CD14-positive monocyte (primary cell): ENCODE measurements around the gene CRADD. TPM values are rescaled to one million over a fixed set of nuclear protein-coding genes. Genes with fewer than 3 reads are reported as not detected.

Experiments
- DNase-seq, 3 donors: peaks; one replicate each; pipeline ENCODE4 v3.0.0-alpha.2; 2011 to 2022
- H2AFZ ChIP-seq: 2 replicates; pipeline ENCODE4 v1.6.0; 2012; ENCODE audit warnings: mild to moderate bottlenecking, low read depth, low read length, inconsistent platforms; ENCODE audit not compliant: insufficient read depth, poor library complexity, severe bottlenecking
- H3K27ac ChIP-seq, 2 donors: 1 replicate in 1 of 2; 2 replicates in 1 of 2; pipeline ENCODE4 v1.5.1; 2012 to 2013; ENCODE audit warnings: low read length in 2 of 2, control low read depth in 1 of 2, inconsistent platforms in 1 of 2, low read depth in 1 of 2, mild to moderate bottlenecking in 1 of 2
- H3K27me3 ChIP-seq, 2 donors: one replicate each; pipeline versions ENCODE4 v1.6.0 to v1.6.1; 2011 to 2013; ENCODE audit warnings: low read length in 2 of 2; ENCODE audit not compliant: control insufficient read depth in 2 of 2, insufficient read depth in 2 of 2
- H3K36me3 ChIP-seq, 2 donors: replicated peaks in 1 of 2; 1 replicate in 1 of 2; 2 replicates in 1 of 2; pipeline versions ENCODE4 v1.5.1 to v1.6.1; 2012 to 2013; ENCODE audit warnings: low read length in 2 of 2, control low read depth in 1 of 2, inconsistent platforms in 1 of 2, mild to moderate bottlenecking in 1 of 2; ENCODE audit not compliant: insufficient read depth in 2 of 2, control insufficient read depth in 1 of 2
- H3K4me1 ChIP-seq, 2 donors: 1 replicate in 1 of 2; 2 replicates in 1 of 2; pipeline versions ENCODE4 v1.5.1 to v1.6.1; 2012 to 2013; ENCODE audit warnings: low read length in 2 of 2, control low read depth in 1 of 2, inconsistent platforms in 1 of 2, mild to moderate bottlenecking in 1 of 2, moderate library complexity in 1 of 2; ENCODE audit not compliant: insufficient read depth in 2 of 2, control insufficient read depth in 1 of 2
- H3K4me2 ChIP-seq: replicated peaks from 2 replicates; pipeline ENCODE3; 2012; ENCODE audit warnings: low read length, moderate library complexity, mild to moderate bottlenecking; ENCODE audit not compliant: poor library complexity, severe bottlenecking; ENCODE audit errors: extremely low read depth
- H3K4me3 ChIP-seq, 3 experiments: fragments of 200-600 bp in 1 of 3; sonication (generic) in 1 of 3; replicated peaks in 1 of 3; 1 replicate in 2 of 3; 2 replicates in 1 of 3; pipeline ENCODE4 v1.5.1; 2011 to 2013; ENCODE audit warnings: low read length in 3 of 3, mild to moderate bottlenecking in 3 of 3, control low read depth in 2 of 3, low read depth in 2 of 3, inconsistent platforms in 1 of 3, moderate library complexity in 1 of 3
- H3K79me2 ChIP-seq: 2 replicates; pipeline ENCODE4 v1.6.0; 2012; ENCODE audit warnings: mild to moderate bottlenecking, control low read depth, inconsistent platforms, low read length, moderate library complexity; ENCODE audit not compliant: insufficient read depth
- H3K9ac ChIP-seq: 2 replicates; pipeline ENCODE4 v1.6.0; 2017; ENCODE audit warnings: low read length, mild to moderate bottlenecking; ENCODE audit not compliant: insufficient read depth, poor library complexity, severe bottlenecking
- H3K9me3 ChIP-seq, 2 donors: replicated peaks in 1 of 2; 1 replicate in 1 of 2; 2 replicates in 1 of 2; pipeline versions ENCODE4 v1.5.1 to v1.6.1; 2012 to 2013; ENCODE audit warnings: low read length in 2 of 2, control low read depth in 1 of 2; ENCODE audit not compliant: control insufficient read depth in 1 of 2, insufficient read depth in 1 of 2
- H4K20me1 ChIP-seq: 2 replicates; pipeline ENCODE4 v1.6.0; 2012; ENCODE audit warnings: mild to moderate bottlenecking, low read length, control low read depth, moderate library complexity; ENCODE audit not compliant: insufficient read depth
- H3K27ac Mint-ChIP-seq, 7 donors: one replicate each; pipeline ENCODE4 v1.8.0; 2020; ENCODE audit warnings: mild to moderate bottlenecking in 7 of 7, mixed read lengths in 7 of 7, moderate library complexity in 6 of 7, inconsistent platforms in 2 of 7
- H3K27me3 Mint-ChIP-seq, 3 donors: one replicate each; pipeline ENCODE4 v1.8.0; 2021 to 2022; ENCODE audit warnings: low read depth in 3 of 3, mild to moderate bottlenecking in 3 of 3, mixed read lengths in 3 of 3, moderate library complexity in 3 of 3, inconsistent platforms in 1 of 3
- H3K36me3 Mint-ChIP-seq, 2 donors: one replicate each; pipeline ENCODE4 v1.8.0; 2020; ENCODE audit warnings: mixed read lengths in 2 of 2, inconsistent platforms in 1 of 2, mild to moderate bottlenecking in 1 of 2
- H3K4me1 Mint-ChIP-seq: one replicate; pipeline ENCODE4 v1.8.0; 2020; ENCODE audit warnings: mild to moderate bottlenecking, mixed read lengths
- H3K4me3 Mint-ChIP-seq, 2 donors: one replicate each; pipeline ENCODE4 v1.8.0; 2020; ENCODE audit warnings: mild to moderate bottlenecking in 2 of 2, mixed read lengths in 2 of 2, moderate library complexity in 1 of 2
- H3K9me3 Mint-ChIP-seq, 7 donors: one replicate each; pipeline ENCODE4 v1.8.0; 2020 to 2022; ENCODE audit warnings: mixed read lengths in 7 of 7, mild to moderate bottlenecking in 6 of 7, moderate library complexity in 6 of 7, inconsistent platforms in 2 of 7
- CTCF ChIP-seq: fragments of 200-600 bp; IDR thresholded peaks from one replicate; pipeline ENCODE4 v1.8.0; 2022; ENCODE audit warnings: antibody characterized with exemption, mild to moderate bottlenecking
- WGBS: methylation state at CpG from one replicate; pipeline ENCODE4 v1.1.5; 2013; ENCODE audit warnings: missing lambda C conversion rate; ENCODE audit not compliant: insufficient coverage; 5-methylcytosine and 5-hydroxymethylcytosine counted together
- intact Hi-C, 2 donors: fragments of 100-400 bp; cut with micrococcal nuclease; formaldehyde crosslinking; loops; one replicate each; pipeline versions ENCODE4 v1.15.0 to v1.15.1; 2023
- polyA plus RNA-seq, 3 donors: library from polyadenylated mRNA; depleted of rRNA in 1 of 3; unstranded in 2 of 3; stranded (reverse) in 1 of 3; fragments of 300-500 nt in 2 of 3; fragments of >200 nt in 1 of 3; fragmentation: Illumina TruSeq in 2 of 3; gene quantifications; 1 replicate in 2 of 3; 2 replicates in 1 of 3; pipeline ENCODE4 v1.2.3, GENCODE V29; 2012 to 2021

Gene CRADD
- polyA plus RNA-seq, 3 donors: 5.6 to 12.2 (median 11.2) TPM

- Mint-ChIP-seq H3K27ac (peak overlapping the region in 3 of 7 donors; percentile 14 to 63 (median 44)), H3K36me3 (peaks cover 0 to 3% of the 10 kb centered on the region in 2 donors), H3K4me3 (no peak overlapping the region), H3K27me3 (peaks cover 0 to 4% (median 0%) of the 10 kb centered on the region in 3 donors), H3K4me1 (peaks cover 21% of the 10 kb centered on the region), H3K9me3 (peaks cover 0 to 6% (median 4%) of the 10 kb centered on the region in 7 donors)
- intact Hi-C loops: no loop called here
- 78% methylated on average over 6 of the region's 9 CpGs for WGBS
- no peaks in the 10 kb centered on the region for H3K4me1 ChIP-seq
- no peaks in the 10 kb centered on the region for H3K79me2 ChIP-seq
- H2AFZ ChIP-seq: no peak overlapping the region
- no peaks in the 10 kb centered on the region for H3K27me3 ChIP-seq
- no peaks in the 10 kb centered on the region for H3K9me3 ChIP-seq
- H3K36me3 ChIP-seq: no peaks in the 10 kb centered on the region
- peak in 2 of 3 donors; percentile 25 to 41 for DNase-seq
- no peak overlapping the region for H3K9ac ChIP-seq
- no peak overlapping the region for H3K4me2 ChIP-seq
- H3K27ac ChIP-seq: no peak overlapping the region
- H4K20me1 ChIP-seq: no peaks in the 10 kb centered on the region
- TF ChIP-seq CTCF: no peak
- no peak overlapping the region for H3K4me3 ChIP-seq
Observed at GRCh38 chr12:93783832-93784231, 106.7 kb downstream of the CRADD start.

- Mint-ChIP-seq H3K9me3 (peaks cover 0 to 6% (median 4%) of the 10 kb centered on the region in 7 donors), H3K36me3 (peaks cover 0 to 3% of the 10 kb centered on the region in 2 donors), H3K4me3 (no peak overlapping the region), H3K4me1 (peaks cover 21% of the 10 kb centered on the region), H3K27me3 (peaks cover 0 to 4% (median 3%) of the 10 kb centered on the region in 3 donors), H3K27ac (peak overlapping the region in 6 of 7 donors; percentile 5 to 82 (median 54))
- no peak overlapping the region for H3K4me3 ChIP-seq
- H3K9ac ChIP-seq: no peak overlapping the region
- peak overlapping the region in 1 of 2 donors; percentile 11 for H3K27ac ChIP-seq
- intact Hi-C loops: no loop called here
- H3K27me3 ChIP-seq: no peaks in the 10 kb centered on the region
- no peaks in the 10 kb centered on the region for H3K4me1 ChIP-seq
- TF ChIP-seq CTCF: no peak
- no peaks in the 10 kb centered on the region for H3K9me3 ChIP-seq
- DNase-seq: no peak
- no peaks in the 10 kb centered on the region for H4K20me1 ChIP-seq
- no peak overlapping the region for H2AFZ ChIP-seq
- no peaks in the 10 kb centered on the region for H3K36me3 ChIP-seq
- 11% methylated on average over 5 of the region's 9 CpGs for WGBS
- no peaks in the 10 kb centered on the region for H3K79me2 ChIP-seq
- H3K4me2 ChIP-seq: no peak overlapping the region
Observed at GRCh38 chr12:93784339-93785086, 107.3 kb downstream of the CRADD start.
